Measurements from ENCODE around the gene THAP4. TPM values are rescaled to one million over a fixed set of nuclear protein-coding genes. Genes with fewer than 3 reads are reported as not detected.
A peak's percentile ranks its signal among the peaks of the same experiment; 100 is the strongest.
"Not testable (repeated sequence)": the region's sequence is repeated elsewhere in the genome, so short reads cannot be mapped to it uniquely, and the experiment has no call there.

The THAP4 gene
- total RNA-seq, 1 donor from 2014 or later = 38.9 TPM

- no peak for ATAC-seq
Observed at GRCh38 chr2:241611062-241611461, 25.9 kb downstream of the THAP4 start.

GRCh38 chr2:241609859-241610793 lies 26.8 kb downstream of the THAP4 start:
- peak; percentile 99 for ATAC-seq

- ATAC-seq = no peak
Observed at GRCh38 chr2:241608881-241609280, 28.1 kb downstream of the THAP4 start.

DNA sequence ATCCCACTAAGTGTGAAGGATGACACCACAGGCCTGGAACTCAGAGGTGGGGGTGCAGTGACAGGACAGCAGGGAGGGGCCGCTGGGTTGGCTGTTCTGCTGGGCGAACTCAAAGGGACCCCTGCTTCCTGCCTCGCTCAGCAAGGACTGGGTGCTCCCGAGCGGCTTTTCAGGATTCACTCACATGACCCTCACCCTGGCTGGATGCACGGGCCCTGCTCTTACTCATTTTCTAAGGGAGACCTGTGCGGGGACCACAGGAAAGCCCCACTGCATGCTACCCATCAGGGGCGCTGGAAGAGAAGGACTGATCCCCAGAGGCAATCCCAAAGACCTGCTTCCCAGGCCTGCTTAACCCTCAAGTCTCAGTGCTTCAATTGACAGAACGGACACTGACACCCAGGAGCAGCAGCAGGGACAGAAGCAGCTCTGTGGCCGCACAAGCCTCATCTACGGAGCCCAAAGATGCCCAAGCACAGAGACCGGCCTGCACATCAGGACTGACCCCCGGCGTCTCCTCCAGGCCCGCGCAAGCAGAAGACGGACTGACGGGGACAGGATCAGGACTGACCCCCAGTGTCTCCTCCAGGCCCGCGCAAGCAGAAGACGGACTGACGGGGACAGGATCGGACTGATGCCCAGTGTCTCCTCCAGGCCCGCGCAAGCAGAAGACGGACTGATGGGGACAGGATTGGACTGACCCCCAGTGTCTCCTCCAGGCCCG lies 29.6 kb downstream of the THAP4 start:
- no peak for ATAC-seq

GRCh38 chr2:241606186-241606585 lies 30.8 kb downstream of the THAP4 start:
- ATAC-seq = no peak

DNA sequence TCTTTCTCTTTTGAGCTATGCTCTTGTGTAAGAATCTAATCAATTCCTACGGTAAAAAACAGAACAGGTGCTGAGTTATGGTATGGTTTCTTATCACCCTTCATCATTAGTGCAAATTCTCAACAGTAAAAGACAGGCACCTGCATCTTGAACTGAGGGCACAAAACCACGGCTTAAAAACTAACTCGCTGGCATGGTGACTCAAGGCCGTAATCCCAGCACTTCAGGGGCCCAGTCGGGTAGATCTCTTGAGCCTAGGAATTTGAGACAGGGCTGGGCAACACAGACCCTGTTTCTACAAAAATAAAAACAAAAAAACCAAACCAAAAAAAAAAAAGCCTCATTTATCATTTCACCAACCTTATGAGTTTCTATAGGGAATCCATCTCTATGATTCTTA lies 33.3 kb downstream of the THAP4 start:
- ATAC-seq = no peak

DNA sequence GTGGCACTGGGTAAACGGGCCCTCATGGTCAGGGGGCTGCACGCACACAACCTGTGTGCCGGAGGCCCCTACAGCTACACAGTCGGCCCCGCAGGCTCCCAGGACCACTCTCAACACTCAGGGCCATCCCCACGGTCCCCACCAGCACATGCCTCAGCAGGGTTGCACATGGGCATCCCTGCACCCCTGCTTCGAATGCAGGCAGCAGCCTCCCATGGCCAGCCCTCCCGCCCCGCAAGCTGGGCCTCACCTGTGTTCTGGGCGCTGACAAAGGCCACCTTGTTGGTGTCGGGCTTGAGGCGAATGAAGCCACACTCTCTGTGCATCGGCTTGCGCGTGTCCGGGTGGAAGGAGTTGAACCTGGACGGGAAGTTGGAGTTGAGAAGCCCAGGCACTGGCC lies 34.2 kb downstream of the THAP4 start:
- ATAC-seq = peak; percentile 9

- no peak for ATAC-seq
Observed at GRCh38 chr2:241601841-241602240, 35.1 kb downstream of the THAP4 start.

GRCh38 chr2:241599615-241600014 lies 37.3 kb downstream of the THAP4 start:
- no peak for ATAC-seq

DNA sequence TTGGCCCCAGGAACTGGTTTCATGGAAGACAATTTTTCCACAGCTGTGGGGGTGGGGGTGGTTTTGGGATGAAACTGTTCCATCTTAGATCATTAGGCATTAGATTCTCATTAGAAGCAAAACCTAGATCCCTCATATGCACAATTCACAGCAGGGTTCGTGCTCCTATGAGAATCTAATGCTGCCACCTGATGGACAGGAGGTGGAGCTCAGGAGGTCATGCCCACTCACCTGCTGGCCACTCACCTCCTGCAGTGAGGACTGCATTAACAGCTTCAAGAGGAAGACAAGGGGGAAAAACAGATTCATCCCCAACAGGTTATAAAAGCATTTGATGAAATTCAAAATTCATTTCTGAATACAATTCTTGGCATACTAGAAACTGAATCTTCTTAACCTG lies 38.5 kb downstream of the THAP4 start:
- no peak for ATAC-seq

GRCh38 chr2:241598061-241598460 lies 38.9 kb downstream of the THAP4 start:
- ATAC-seq = no peak

DNA sequence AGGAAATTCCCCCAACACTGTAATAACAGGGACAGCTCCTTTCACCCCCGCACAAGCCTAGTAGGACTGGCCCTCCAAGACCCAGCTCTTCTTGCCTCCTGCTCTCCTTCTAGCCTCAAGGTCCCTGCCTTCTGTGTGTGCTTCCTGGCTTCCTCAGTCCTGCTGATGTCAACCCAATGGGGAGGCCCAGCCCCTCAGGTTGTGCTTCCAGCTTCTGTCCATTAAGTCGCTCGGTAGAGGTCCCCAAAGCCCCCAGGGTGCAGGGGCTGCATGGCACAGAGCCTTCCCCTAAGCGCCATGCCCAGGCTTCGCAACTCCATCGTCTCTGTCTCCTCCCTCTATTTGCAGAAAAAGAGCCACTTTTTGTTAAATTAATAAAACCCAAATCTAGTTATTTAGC lies 39.4 kb downstream of the THAP4 start:
- no peak for ATAC-seq

DNA sequence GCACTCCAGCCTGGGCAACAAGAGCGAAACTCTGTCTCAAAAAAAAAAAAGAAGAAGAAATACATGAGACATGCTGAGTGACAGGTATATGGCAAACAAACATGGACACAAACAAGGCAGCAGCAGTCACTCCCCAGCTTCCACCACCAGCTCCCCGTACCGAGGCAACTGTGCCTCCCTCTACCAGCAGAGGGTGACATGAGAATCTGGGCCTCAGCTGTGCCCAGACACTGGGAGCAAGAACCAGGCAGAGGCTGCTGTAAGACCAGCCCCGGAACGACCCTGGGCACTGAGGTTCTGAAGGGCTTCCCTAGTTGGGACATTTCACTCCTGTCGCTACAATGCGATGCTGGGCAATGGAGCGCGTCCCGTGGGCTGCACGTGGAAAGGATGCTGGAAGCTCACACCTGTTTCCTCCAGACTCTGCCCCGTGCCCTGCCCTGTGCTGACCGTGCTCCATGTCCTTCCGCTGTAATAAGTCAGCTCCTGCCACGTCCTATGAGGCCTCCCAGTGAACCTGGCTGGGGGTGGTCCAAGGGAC lies 41.3 kb downstream of the THAP4 start:
- ATAC-seq = peak; percentile 64

DNA sequence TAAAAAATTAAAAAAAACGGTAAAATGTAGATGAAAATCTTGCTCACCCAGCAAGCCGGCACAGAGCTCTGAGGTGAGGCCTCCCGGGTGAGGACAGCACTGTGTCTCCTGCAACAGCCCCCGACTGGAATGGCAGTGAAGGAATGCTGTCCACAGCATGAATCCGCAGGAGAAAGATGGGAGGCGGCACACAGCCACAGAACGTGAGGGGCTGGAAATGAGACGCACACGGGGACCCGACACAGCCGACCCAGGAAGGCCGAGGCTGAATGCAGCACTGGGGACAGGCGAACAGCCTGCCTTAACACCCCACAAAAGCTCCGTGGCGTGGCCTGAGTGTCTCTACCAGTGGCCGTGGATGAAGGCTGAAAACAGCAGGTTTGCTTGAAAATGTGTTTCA lies 43.7 kb downstream of the THAP4 start:
- ATAC-seq = no peak

GRCh38 chr2:241592126-241592845 lies 44.7 kb downstream of the THAP4 start:
- no peak for ATAC-seq

GRCh38 chr2:241590496-241591455 lies 46.2 kb downstream of the THAP4 start:
- ATAC-seq = not testable (repeated sequence)

GRCh38 chr2:241589863-241590262 lies 47.1 kb downstream of the THAP4 start:
- not testable (repeated sequence) for ATAC-seq

DNA sequence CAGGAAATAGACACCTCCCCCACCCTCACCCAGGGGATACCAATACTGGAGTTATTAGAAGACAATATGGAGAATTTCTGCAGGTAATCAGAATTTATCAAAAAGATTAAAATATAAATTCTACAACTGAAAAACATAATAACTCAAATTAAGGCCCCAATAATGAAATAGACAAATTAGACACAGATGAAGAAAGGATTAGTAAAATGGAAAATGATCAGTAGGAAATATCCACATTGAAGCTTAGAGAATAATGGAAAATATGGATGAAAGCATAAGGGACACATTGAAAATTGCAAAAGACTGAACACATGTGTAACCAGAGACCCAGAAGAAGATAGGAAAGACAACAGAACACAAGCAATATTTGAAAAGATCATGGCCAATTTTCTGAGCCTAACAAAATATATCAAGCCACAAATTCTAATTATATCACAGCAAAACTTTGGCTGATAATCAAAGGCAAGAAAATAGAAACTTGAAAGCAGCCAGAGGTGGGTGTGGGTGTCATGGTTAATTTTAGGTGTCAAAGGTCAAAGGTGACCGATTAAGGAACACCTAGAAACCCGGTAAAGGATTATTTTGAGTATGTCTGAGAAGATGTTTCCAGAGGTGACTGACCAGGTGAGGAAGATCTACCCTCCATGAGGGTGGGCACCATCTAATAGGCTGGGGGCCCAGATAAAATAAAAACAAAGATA lies 50.2 kb downstream of the THAP4 start:
- no peak for ATAC-seq

DNA sequence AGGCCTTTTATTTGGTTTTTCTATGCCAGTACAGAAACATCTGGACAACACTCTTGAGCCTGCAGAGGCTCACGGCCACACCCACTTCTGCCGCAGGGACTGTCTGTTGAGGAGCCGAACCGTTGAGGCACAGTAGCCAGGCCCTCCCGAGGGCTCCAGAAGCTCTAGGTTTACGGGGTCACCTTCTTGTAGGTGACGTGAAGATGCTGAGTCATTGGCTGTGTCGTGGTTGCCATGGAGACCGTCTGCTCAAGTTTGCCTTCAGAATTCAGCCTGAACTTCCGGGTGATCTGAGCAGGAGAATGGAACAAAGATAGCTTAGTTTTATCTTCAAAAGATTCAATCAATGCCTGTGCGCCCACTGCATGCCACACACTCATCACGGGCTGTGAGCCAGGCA lies 52.5 kb downstream of the THAP4 start:
- no peak for ATAC-seq

DNA sequence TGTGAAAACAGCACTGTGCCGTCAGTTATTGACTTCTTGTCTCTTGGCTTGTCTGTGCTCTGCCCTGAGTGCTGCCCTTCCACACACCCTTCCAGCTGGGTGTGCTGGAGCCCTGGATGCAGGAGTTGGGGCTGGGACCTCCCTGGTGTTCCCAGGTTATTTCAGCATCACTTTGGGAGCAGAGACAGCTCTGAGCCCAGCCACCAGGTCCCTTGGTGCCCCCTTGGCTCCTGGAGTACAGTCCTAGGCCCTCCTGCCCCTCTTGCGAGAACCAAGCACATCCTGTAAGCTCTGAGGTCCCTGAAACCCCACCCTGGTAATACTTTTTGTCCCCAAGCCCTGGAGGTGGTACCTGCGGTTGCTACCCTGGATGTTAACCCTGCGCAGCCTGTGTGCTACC lies 54.2 kb downstream of the THAP4 start:
- no peak for ATAC-seq

DNA sequence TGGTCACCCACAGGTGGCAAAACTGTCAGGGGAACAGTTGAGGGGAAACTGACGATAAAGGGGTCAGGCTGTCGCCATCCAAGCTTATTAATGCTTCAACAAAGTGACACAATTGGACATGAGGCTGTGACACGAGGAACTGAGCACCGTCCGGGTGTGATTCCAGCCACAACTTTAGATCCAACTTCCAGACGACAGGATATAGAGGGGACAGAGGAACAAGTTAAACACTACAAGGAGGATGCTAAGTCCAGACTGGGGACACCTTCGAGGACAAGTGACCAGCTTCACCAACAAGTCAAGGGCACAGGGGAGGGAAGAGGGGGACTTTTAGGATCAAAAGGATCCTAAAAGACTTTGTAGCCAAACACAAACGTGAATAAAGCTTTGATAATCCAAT lies 54.6 kb downstream of the THAP4 start:
- ATAC-seq = no peak
